GM18520 (cell line): ENCODE results near the gene RBM17.
"Not testable (repeated sequence)": the region's sequence is repeated elsewhere in the genome, so short reads cannot be mapped to it uniquely, and the experiment has no call there.

Experiments
- ATAC-seq: cut with Tn5 transposase; IDR thresholded peaks from one replicate; pipeline ENCODE4 v1.9.1; 2021; ENCODE audit not compliant: unreplicated experiment

Gene RBM17

GRCh38 chr10:6055929-6056328, 32.9 kb upstream of the RBM17 start:
- ATAC-seq = no peak

- ATAC-seq = no peak
Measured at GRCh38 chr10:6056411-6057135, 32.3 kb upstream of the RBM17 start.

- peak; percentile 40 for ATAC-seq
Measured at GRCh38 chr10:6058682-6059475, 30.0 kb upstream of the RBM17 start.

GRCh38 chr10:6059506-6059905, 29.3 kb upstream of the RBM17 start:
- ATAC-seq = no peak

DNA sequence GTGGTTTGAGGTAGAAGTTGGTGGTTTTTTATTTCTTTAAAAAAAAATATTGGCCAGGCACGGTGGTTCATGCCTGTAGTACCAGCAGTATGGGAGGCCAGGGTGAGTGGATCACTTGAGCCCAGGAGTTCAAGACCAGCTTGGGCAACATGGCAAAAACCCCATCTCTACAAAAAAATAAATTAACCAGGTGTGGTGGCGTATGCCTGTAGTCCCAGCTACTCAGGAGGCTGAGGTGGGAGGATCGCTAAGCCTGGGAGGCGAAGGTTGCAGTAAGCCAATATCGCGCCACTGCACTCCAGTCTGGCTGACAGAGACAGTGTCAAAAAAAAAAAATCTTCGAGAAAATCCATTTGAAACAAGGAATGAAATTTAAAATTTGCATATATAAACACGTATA, 27.8 kb upstream of the RBM17 start:
- no peak for ATAC-seq

DNA sequence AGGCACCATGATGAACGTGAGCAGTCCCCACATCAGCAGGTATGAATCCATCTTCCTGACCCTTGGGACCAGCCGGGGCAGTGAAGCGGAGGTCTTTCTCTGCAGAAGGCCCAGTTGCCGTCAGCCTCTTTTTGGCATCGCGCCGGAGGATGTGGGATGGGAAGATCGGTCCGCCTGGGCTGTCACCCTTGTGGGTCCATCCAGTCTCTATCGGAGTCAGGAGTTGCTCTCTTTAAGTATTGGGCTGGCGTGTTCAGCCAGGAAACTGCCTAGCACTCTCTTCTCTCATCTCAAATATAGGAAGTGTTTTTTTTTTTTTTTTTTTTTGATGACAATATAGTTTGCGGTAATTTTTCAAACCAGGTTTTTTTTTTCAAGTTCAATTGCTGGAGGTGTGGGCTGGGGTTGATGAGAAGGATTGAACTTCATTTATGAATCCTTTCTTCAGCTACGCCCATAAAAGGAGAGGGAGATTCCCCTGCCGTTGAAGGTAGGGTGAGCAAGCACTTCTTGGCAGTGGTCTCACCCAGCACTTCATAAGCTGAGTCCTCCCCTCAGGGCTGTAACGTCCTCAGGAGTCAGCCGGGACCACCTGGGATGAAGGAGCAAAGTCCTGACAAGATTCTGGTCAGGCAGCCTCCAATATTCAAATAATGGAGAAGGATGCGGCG, 26.6 kb upstream of the RBM17 start, which contains the start of gene IL2RA:
Gene IL2RA (minus strand): TSS at position 267 of the 671 bp plus-strand sequence. CDS start 216 bp downstream, at position 51.
- no peak for ATAC-seq

- ATAC-seq = no peak
Measured at GRCh38 chr10:6064119-6064518, 24.7 kb upstream of the RBM17 start.

DNA sequence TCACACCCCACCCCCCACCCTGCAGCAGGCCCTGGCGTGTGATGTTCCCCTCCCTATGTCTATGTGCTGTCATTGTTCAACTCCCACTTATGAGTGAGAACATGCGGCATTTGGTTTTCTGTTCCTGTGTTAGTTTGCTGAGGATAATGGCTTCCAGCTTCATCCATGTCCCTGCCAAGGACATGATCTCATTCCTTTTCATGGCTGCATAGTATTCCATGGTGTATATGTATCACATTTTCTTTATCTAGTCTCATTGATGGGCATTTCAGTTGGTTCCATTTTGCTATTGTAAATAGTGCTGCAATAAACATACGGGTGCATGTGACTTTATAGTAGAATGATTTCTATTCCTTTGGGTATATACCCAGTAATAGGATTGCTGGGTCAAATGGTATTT, 24.1 kb upstream of the RBM17 start:
- not testable (repeated sequence) for ATAC-seq

DNA sequence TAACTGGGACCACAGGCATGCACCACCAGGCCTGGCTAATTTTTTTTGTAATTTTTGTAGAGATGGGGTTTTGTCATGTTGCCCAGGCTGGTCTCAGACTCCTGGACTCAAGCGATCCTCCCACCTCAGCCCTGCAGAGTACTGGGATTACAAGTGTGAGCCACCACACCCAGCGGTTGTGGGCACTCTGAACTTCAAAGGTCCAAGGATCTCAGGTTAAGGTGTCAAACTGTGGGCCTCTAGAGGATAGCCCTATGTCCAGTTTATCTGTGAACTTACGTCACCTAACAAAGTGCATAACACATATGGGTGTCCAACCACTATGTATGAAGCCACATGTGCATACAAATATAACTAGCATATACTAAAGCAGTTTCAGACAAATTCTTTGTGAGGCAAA, 23.4 kb upstream of the RBM17 start:
- ATAC-seq = no peak

DNA sequence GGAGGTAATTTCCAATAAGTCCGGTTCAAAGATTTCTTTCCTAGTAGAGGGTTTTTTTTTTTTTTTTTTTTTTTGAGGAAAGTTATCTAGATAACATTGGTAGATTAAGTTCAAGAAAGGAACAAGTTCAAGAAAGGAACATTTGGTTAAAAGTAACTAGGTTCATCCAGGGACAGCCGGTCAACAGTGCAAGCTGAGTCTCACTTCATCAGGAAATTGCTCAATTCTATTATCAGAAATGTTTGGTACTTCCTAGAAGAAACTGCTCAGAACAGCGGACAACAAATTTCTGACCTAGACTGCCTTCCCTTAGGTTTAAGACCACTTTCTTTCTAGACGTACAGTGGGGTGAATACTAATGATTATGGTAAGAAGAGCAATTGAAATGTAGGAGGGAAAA, 23.0 kb upstream of the RBM17 start:
- no peak for ATAC-seq

GRCh38 chr10:6067457-6067856, 21.4 kb upstream of the RBM17 start:
- no peak for ATAC-seq

DNA sequence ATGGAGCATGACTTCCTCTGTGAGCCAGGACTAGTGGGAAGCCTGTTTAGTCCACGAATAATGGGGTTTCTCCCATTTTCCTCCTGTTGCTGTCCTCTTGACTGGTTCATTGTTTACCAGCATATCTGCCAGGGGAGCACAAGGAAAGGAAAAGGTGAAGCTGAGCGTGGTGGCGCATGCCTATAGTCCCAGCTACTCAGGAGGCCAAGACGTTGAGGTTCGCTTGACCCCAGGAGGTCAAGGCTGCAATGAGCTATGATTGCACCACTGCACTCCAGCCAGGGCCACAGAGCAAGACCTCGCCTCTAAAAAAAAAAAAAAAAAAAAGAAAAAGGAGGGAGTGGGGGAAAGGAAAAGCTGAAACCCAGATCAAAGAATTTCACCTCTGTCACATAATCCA, 20.8 kb upstream of the RBM17 start:
- no peak for ATAC-seq

GRCh38 chr10:6068422-6068821, 20.4 kb upstream of the RBM17 start:
- no peak for ATAC-seq

DNA sequence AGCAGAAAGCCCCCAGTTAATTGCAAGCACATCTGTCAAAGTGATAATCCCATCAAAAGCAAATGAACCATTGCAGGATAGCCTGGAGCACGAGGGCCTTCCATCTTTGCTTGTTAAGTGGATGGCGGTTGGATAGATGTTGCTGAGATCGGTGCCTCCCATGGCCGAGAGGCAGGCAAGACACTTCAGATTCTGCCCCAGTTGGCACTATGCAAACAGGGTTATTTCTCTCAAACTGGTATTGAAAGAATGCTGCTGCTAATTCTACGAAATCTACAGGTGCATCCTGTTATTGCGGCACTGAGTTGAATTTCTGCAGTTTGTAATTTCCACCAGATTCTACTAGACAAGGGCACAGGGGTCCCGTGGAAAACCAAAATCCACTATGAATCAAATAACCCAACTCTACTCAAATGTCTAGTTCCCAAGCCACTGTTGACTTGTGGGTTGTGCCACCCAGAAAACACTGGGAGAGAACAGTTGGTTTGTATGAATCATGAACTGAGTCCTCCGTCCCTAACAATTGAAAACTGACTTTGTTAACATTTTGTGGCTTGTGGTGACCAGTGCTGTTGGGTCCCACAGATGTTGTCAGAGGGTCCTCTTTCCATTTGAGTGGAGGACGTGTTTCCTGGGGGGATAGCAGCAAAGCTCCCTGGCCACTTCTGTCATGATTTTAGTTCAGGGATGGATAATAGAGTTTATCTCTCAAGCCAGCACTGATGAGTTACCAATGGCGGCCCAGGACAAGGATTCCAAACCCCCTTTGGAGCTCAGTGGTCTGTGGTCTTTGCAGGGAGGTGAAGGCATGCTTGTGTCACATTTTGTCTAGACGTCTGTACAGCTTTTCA, 19.5 kb upstream of the RBM17 start:
- ATAC-seq = no peak

DNA sequence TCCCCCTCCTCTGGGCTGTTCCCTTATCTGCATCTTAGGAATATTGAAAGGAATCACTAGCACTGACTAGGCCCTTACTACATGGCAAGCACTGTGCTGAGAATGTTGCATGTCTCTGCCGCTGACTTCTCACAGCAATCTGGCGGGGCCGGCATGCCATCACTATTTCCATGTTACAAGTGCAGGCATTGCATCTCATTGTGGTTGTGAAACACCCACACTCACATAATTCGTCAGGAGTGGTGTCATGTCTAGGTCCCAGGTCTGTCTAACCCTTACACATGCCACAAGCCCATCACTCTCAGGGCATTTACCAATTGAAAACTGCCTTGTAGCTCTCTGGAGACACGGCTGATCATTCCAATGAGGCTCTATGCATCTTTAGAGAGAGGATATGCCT, 18.2 kb upstream of the RBM17 start:
- ATAC-seq = no peak

- no peak for ATAC-seq
Measured at GRCh38 chr10:6071181-6072175, 17.4 kb upstream of the RBM17 start.

DNA sequence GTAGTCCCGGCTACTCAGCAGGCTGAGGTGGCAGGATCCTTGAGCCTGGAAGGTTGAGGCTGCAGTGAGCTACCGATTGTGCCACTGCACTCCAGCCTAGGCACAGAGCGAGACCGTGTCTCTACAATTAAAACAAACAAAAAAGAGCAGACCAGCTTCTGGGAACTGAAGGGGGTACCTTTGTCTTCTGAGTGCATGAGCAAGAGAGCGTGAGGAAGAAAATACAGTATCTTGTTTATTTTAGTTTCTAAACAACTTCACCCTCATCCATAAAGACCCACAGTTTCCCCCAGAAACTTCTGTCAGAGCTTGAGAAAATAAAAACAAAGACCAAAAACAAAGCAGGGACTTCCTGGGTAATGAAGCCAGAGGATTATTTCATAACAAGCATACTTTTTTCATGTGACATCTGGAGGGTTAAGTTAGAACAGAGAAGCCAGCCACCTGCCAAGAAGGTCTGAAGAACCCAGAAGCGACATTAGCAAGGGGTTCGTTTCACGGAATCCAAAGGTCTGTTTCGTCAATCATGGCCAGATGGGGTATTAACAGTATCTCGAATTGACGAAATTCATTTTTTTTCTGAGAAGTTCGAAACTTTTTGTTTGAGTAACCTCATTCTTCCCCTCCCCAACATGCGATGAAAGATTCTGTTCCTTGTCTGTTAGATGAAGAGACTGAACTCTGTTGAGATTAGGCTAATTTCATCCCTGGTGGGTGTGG, 16.5 kb upstream of the RBM17 start:
- ATAC-seq = peak; percentile 36

DNA sequence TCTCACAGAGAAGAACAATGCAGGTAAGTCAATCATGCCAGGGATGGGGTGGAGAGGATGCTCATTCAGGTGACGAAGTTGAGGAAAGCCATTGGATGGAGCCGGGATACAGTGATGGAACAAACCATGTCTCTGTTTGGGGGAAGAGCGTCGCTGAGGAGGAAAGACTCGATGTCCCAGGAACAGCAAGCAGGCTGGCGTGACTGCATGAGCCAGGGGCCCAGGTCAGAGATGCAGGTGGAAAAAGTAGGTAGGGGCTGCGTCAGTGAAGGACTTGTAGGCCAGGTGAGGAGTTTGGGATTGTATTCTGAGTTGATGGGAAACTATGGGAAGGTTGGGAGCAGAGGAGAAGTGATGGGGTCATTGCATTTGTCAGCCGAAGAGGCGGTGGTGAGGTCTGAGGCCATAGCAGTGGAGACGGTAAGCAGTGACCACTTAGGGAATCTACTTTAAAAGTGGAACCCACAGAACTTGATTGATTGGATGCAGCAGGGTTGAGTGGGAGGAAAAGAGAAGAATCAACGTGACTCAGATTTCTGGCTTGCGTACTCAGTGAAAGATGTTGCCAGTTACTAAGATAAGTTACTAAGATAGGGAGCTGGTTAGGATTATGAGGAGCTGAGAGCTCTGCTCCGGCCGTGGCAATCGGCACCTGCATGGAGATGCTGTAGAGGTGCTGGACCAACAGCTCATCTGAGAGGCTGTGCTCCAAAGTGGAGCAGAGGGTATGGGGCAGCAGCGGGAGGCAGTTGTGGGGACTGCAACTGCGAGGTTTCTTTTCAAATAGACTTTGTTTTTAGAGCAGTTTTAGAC, 14.1 kb upstream of the RBM17 start:
- no peak for ATAC-seq
